Activated naive CD8-positive, alpha-beta T cell treated with anti-CD3 and anti-CD28 coated beads, Interleukin-2, amount 50 U/mL, for 16 hours (primary cell): ENCODE results near the gene ITPR3.
"Not testable (repeated sequence)": the region's sequence is repeated elsewhere in the genome, so short reads cannot be mapped to it uniquely, and the experiment has no call there.

Experiments
- DNase-seq: peaks from one replicate; pipeline ENCODE4 v3.0.0-alpha.2; 2020; ENCODE audit warnings: low read depth, low spot score

The ITPR3 gene

DNA sequence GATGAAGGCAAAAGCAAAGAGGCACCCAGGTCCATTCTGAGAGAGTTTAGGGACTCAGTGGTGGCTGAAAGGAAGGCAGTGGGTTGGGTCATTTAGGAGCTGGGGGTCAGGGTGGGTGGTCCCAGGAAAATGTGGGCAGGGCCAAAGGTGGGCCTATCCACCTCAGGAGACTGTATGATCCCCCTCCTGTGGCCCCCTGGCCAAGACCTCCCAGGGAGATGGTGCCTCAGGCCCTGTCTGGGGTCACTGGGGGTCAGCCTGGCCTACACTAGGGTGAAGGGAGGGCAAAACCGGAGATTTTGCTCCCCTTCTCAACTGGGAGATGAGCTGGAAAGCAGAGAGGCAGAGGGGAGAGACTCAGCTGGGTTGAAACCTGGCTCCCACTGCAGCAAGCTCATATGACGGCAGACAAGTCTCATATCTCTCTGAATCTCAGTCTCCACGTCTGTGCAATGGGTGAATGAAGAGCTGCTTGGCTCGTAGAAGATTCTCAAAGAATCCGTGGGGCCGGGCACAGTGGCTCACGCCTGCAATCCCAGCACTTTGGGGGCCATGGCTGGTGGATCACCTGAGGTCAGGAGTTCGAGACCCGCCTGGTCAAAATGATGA is 29.6 kb upstream of the ITPR3 start:
- DNase-seq: no peak

DNA sequence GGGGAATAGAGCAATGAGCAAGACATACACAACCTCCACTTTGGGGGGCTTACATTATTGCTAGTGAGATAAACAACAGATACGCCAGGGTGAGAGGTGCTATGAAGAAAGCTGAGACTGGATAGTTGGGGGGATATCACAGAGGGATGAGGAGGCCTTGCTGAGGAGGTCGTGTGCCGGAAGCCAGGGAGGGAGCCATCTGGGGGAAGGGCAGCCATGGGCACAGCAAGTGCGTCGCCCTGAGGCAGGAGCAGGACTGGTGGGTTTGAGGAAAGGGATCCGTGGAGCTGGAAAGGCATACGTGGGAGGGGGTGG is 28.9 kb upstream of the ITPR3 start:
- DNase-seq: no peak

DNA sequence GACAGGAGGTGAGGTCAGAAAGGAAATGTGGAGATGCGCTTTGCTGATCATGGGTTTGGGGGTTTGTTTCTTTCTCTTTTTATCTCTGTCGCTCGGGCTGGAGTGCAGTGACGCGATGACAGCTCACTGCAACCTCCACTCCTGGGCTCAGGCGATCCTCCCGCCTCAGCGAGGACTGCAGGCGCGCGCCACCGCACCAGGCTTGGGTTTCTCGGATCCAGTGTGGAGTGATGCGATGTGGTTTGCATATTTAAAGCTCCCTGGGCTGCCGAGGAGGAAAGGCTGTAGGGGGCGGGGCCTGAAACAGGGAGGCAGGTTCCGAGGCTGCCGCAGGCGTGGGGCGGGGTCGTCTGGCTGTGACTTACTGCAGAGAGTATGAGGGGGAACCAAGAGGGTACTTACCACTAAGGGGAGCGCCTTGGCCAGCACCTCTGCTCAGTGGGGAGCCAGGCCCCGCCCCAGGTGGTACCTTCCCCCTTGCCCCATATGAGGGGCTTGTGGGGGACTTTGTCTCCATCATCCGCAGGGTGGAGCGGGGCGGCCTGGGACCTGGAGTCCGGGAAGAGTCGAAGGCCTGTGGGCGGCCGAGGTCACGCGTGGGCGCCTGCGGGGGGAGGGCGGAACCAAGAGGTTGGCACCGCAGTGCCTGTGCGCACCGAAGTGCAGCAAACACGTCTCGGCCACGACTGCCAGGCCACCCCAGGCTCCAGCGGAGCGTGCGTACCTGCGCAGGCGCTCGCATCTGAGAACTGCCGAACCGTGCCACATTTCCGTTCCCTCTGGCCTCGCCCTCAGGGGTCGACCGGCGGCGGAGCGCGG is 28.3 kb upstream of the ITPR3 start:
- no peak for DNase-seq

DNA sequence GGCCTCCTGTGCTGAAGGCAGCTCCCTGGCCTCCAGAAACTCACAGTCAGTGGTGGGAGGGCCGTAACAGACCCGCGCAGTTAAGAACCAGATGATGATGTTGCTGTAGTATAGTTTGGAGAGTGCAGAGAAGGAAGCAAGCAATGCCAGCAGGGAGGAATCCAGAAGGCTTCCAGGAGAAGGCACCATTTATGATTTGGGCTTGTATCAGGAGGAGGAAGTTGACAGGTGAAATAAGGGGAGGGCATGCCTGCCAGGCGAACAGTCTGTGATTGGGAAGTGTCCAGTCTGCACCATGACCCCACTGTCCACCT is 27.8 kb upstream of the ITPR3 start:
- DNase-seq: no peak

DNA sequence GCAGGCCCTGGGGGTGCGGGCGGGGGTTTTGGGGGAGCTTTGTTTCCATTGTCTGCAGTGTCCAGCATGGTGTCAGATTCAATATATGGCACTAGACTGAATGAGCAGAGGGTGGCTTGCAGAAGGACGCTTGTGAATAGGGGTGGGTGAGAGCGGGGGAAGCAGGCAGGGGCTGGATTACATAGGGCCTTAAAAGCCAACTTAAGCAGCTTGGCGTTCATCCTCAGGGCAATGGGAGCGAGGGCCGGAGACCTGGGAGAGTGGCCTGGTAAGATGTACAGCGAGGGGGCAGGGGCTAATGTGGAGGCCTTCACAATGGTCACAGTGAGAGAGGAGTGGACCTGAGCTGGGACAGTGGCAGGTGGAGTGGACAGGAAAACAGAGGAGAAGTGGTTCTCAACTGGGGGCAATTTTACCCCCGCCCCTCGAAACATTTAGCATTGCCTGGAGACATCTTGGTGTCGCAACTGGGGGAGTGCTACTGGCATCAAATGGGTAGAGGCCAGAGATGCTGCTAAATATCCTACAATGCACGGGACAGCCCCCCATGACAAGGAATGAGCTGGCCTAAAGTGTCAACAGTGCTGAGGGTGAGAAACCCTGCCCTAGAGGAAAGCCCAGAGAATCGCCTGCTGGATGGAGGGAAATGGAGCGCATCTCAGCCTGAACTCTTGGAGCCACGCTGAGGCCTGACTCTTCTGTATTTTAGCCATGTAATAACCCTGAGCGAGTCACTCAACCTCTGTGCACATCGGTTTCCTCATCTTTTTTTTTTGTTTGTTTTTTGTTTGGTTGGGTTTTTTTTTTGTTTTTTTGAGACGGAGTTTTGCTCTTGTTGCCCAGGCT is 25.9 kb upstream of the ITPR3 start:
- DNase-seq: no peak

DNA sequence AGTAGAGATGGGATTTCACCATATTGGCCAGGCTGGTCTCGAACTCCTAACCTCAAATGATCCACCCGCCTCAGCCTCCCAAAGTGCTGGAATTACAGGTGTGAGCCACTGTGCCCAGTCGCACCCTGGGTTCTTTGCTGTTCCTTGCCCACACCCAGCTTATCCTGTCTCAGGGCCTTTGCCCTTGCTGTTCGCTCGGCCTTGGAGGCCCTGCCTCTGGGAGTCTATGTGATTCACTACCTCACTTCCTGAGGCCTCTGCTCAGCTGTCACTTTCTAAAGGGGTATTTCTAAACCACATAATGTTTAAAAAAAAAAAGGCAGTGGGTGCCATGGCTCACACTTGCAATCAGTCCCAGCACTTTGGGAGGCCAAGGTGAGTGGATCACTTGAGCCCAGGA is 24.2 kb upstream of the ITPR3 start:
- not testable (repeated sequence) for DNase-seq

DNA sequence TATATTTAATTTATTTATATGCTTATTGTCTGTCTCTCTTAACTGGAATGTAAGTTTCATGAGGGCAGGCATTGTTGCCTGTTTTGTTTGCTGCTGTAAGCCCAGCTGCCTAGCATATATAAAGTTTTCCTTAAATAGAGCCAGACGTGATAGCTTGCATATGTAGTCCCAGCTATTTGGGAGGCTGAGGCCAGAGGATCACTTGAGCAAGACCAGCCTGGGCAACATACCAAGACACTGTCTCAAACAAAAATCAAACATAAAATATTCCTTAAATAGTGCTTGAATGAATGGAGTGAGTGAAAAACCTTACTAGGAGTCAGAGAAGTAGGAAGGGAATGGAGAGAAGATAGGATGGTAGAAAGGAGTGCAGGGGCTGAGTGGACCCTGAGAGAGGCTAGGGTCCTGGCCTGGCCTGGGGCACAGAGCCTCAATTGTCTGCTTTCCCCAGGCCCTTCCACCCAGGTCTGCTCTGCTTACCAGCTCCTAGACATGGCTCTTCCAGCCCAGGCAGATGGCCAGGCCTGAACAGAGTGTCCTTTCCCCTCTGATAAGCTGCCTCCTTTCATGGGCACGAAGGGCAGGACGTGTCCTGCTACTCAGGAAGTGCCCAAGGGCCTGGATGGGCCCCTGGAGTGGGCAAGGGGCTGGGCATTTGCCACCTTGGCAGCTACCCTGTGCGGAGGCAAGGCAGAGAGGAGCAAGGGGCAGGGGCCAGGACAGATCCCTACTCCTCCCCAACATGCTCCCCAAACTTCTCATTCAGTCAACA is 23.4 kb upstream of the ITPR3 start:
- no peak for DNase-seq

DNA sequence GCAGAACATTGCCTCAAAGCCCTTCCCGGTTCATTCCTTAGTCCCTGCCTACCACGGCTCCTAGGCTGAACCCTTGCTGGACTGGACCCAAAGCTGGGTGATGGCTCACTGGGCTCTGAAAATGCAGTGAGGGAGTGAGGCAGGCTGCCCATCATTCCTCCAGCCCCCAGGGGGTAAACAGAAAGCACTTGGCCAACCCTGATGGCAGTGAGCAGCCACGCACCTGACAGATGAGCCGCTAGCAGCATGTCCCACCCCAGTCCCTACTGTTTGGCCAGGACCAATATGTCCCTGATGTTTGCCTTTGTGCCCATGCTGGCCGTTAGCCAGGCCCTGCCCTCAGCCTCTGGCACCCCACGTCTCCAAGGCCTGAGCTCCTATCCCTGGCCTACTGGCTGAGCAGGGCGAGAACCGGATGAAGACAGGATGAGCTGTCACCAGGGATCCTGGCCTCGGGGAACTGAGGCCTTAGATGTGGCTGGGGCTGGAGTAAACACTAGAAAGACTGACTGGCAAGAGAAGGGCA is 21.6 kb upstream of the ITPR3 start:
- no peak for DNase-seq

DNA sequence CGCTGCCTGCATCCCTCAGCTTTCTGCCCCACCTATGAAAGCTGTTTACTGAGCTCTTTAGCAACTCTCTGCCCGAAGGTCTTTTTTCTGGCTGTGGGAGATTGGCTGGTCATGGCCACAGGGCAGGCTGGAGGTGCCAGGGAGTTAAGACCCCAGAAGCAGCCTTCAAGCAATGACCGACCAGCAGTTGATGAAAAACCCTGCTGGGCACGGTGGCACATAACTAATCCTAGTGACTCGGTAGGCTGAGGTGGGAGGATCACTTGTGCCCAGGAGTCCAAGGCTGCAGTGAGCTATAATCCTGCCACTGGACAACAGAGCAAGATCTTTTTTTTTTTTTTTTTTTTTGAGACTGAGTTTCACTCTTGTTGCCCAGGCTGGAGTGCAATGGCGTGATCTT is 20.4 kb upstream of the ITPR3 start:
- no peak for DNase-seq

DNA sequence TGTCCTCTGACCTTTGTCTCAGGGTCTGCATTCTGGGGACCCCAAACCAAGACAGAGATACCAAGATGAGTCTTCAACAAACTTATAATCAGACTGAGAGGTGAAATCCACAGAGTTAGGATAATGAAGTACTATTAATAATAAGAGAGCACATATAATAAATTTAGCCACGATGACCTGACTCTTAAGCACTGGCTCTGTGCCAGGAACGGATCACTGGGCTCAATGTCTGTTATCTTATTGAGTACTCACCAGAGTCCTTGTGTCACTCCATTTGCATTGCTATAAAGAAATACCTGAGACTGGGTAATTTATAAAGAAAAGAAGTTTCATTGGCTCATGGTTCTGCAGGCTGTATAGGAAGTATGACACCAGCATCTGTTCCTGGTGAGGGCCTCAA is 18.9 kb upstream of the ITPR3 start:
- DNase-seq: no peak

DNA sequence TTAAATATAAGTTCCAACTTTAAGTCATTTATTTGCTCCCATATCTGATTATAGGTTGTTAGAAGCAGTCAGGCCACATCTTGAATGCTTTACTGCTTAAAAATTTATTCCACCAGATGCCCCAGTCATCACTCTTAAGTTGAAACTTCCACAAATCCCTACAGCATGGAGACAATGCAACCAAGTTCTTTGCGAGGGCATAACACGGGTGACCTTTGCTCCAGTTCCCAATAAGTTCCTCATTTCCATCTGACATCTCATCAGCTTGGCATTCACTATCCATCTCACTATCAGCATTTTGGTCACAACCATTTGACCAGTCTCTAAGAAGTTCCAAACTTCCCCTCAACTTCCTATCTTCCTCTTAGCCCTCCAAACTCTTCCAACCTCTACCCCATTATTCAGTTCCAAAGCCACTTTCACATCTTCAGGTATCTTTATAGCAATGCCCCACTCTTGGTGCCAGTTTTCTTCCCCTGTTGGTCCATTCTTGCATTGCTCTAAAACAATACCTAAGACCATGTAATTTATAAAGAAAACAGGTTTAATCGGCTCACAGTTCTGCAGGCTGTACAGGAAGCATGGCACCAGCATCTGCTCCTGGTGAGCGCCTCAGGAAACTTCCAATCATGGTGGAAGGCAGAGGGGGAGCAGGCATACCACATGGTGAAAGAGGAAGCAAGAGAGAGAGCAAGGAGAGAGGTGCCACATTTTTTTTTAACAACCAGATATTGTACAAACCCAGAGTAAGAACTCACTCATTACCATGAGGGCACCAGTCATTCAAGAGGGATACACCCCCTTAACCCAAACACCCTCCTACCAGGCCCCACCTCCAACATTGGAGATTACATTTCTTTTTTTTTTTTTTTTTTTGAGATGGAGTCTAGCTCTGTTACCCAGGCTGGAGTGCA is 15.9 kb upstream of the ITPR3 start:
- DNase-seq: no peak

DNA sequence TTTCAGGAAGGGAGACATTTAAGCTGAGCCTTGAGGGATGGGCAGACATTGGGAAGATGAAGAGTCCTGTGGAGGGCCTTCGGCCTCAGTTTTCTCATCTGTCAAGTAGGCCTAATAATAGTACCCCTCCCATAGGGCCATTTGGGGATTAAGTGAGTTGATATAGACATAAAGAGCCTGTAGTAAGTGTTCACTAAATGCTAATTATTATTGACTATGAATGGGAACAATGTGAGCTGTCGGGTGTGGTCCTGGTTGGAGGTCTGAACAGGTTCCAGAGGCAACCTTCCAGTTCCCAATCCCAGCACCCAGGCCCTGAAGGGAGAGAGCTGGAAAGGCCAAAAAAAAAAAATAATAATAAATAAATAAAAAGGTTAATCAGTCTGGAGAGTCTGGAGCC is 14.5 kb upstream of the ITPR3 start:
- no peak for DNase-seq

DNA sequence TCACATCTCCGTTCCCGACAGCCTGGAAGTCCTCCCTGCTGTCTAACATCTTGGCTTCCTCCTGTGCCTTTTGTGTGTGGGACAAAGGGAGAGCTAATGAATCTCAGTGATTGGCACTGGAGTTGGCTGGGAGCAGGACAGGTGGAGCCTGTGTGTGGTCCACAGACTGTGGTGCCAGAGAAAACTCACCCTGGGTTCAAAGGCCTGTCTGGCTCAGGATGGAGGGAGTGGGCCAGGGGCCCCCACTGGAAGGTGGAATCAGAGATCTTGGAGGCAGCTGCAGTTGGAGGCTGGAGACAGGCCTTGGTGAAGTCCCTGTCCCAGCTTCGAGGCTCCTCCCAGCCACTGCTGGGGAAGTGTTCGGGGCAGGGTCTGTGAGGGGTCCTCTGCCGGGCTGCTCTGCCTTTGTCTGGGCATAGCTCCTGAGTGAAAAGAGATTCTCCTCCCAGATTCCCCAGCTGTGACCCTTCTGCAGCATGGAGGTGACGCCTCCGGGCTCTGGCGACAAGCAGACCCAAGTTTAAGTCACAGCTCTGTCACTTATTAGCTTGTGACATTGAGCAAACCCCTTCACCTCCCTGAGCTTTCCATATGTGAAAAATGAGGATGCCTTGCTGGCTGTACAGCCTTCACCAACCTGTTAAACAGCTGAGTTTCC is 13.9 kb upstream of the ITPR3 start:
- no peak for DNase-seq

DNA sequence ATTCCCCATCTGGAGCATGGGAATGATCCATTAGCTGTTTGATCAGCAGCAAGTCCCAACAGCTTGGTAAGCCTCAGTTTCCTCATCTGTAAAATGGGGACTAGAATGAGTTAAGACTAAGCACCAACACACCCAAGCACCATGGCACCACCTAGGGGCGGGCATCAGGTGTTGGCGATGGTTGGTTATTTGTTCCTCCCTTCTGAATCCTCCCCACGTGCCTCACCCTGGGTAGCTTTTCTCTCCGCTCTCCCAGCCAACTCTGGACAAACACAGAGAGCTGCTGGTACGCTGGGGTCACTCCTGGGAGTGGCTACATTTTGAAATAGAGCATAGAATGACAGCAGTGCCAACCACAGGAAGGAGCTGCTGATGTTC is 13.3 kb upstream of the ITPR3 start:
- no peak for DNase-seq

DNA sequence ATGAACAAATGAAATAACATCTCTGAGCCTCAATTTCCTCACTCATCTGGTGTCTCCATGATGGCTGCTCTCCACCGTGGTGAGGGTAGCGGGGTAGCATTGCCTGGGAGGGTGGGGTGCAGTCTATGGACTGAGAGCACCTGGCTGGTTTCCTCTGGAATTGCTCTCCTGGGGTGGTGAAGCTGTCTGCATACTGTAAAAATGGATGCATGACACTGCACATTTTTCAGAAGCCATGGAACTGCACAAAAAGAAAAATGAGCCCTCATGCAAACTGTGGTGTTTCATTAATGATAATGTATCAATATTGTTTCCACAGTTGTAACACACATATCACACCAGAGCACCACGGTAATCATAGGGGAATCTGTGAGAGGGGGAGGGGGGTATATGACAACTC is 12.1 kb upstream of the ITPR3 start:
- no peak for DNase-seq

DNA sequence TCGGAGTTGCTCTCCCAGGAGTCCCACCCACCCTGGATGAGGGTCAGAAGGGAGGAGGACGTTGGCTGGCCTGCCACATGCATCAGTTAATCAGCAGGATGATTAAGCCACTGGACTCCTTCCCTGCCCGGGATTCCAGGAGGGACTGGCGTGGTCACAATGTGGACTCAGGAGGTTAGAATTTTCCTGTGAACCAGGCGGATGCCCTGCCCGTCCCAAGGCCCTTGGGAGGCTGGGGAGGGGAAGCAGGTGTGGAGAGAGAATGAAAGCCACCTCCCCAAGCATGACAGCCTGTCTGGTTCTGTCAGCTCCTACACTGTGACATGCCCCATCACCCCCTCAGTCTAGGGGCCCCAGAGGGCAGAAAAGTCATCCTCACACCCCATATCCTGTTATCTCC is 11.6 kb upstream of the ITPR3 start:
- DNase-seq: no peak

DNA sequence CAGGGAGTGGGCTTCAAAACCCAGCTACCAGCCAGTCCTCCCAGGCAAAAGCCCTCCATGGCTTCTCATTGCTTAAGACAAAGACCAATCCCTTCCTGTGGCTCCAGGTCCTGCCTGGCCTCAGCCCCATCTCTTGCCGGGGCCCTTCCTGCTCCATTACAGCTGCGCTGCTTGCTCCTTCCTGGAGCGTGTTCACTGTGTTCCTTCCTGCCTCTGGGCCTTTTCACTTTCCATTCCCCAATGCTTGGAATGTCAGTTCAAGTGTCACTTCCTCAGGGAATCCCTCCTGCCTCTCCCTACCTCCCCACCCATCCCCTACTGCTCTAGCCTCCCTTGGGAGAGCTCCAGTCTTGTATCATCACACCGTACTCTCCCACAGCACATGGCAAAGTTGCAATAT is 11.1 kb upstream of the ITPR3 start:
- no peak for DNase-seq

DNA sequence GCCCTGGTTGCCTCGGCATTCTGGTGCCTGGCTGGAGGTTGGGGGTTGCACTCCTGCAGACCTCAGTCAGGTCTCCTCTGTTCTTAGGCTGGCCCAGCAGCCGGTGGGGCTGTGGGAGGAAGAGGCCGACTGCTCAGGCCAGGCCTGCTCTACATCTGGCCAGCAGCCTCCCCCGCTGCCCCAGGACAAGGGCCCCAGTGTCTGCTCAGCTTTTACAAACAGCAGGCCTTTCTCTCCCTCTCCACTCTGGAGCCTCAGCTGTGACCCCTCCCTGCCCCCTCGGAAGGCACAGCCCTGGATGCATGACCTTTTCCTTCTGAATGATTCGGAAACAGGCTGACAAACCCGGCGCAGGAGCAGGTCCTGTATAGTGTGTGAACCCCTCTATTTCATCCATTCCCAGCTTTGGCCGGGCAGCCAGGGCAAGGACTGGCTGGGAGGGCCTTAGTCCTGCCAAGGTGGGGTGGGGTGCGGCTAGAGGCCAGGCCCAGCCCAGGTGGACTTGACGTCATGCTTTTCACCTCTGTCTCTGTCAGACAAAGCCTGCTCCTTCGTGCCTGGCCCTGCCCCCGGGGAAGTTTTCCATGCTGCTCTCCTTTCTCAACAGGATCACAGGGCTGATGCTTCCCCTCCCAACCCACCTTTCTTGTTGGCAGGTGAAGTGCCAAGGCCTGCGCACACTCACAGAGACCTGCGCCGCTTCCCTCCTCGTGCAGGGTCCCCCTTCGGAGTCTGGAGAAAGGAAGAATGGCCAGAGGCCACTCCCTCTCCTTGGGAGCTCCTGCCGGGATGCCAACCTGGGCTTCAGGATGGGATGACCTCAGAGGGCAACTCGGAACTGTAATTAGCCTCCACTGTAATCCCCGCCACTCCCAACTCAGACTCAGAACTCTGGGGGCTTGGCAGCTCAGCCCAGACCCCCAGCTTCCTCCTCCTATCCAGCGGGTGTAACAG is 10.1 kb upstream of the ITPR3 start:
- no peak for DNase-seq

DNA sequence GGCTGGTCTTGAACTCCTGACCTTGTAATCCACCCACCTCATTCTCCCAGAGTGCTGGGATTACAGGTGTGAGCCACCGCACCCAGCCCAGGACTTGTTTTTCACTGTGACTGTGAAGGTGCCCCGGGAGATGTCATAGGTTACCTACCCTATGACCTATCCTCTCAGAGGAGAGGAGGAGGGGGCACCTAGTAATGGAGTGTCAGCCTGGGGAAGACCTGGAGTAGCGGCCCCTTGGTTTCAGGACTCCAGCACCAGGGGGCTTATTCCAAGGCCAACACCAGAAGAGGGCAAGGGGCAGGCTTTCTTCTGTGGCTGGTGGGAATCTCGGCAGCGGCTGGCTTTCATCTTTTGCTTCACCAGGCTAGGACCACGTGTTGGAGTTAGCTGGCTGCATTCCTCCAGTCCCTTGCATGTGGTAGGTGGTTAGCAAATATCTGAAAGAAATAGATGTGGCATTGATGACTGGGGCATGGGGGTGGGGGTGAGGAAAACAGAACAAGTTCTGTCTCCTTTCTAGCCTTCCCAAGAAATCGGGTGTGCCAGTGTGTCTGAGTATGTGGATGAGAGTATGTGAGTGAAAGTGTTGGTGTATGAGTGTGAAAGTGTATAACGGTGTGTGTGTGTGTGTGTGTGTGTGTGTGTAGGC is 7.9 kb upstream of the ITPR3 start:
- no peak for DNase-seq
